T-helper 2 cell treated with Interferon-gamma antibody and Interleukin-4, amounts not matched to agents 100 ng/mL and 5 ng/mL, for 36 hours (primary cell): ENCODE results near the gene POU2F3. TPM values are rescaled to one million over a fixed set of nuclear protein-coding genes. Genes with fewer than 3 reads are reported as not detected.

Experiments
- intact Hi-C: fragments of 100-400 bp; cut with micrococcal nuclease; formaldehyde crosslinking; loops from one replicate; pipeline ENCODE4 v1.15.1; 2023
- total RNA-seq: library from RNA; stranded (reverse); gene quantifications from 2 replicates; pipeline ENCODE4 v1.2.3, GENCODE V29; 2022

Gene POU2F3
- total RNA-seq, 1 donor from 2014 or later: not detected

DNA sequence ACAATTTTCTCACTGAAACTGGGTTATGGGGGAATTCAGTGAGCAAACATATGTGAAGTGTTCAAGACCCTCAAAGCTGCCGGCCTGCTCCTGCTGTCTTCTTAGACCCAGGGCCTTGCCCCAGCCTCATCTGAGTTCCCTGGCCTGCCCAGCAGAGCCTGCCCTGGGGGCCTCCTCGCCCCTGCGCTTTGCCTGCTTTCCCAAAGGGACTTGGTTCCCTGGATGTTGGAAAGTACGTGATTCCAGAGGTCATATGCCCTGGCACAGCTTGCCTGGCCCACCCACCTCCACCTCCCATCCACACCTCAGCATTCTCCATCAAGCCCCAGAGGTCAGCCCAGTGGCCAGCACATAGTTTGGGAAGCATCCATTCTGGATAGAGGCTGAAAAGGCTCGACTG, 13.7 kb upstream of the POU2F3 start:
- intact Hi-C loops: no loop called here

DNA sequence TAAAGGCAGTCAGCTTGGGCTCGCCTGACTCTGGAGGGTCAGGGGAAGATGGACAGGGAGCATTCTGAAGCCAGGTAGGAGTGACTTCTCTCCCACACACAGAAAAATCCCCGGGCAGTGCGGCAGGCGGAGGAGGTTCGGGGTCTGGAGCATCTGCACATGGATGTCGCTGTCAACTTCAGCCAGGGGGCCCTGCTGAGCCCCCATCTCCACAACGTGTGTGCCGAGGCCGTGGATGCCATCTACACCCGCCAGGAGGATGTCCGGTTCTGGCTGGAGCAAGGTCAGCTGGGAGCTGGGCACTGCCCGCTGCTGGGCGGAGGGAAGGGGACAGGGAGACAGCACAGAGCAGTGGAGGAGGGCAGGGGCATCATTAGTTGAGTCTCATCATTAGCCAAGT, 13.2 kb upstream of the POU2F3 start:
- intact Hi-C loops: no loop called here

DNA sequence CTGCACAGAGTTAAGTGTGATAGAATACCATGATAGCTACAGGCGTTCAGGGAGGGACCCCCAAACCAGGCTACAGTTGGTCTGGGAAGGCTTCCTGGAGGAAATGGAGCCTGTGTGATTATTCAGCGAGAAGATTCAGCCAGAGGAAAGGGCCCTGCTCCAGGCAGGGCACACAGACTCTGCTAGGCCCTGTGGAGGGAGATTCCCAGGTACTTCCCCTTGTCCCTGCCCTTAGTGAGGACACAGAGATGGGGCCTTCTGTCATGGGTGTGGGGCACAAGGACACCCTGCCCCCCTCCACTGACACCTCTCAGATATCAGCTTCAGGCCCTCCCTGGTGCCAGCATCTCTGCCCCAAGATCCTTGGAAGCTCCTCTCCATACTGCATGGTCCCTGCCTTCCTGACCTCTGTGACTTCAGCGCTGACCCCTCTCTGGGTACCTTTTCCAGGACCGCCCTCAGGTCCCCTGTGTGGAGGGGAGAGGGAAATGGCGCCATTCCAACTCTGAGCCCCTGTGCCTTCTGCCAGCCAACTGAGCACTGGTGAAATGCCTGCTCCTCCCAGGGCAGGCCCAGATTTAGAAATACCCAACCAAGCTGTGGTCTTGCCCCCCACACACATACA, 12.6 kb upstream of the POU2F3 start:
- intact Hi-C loops: no loop called here

DNA sequence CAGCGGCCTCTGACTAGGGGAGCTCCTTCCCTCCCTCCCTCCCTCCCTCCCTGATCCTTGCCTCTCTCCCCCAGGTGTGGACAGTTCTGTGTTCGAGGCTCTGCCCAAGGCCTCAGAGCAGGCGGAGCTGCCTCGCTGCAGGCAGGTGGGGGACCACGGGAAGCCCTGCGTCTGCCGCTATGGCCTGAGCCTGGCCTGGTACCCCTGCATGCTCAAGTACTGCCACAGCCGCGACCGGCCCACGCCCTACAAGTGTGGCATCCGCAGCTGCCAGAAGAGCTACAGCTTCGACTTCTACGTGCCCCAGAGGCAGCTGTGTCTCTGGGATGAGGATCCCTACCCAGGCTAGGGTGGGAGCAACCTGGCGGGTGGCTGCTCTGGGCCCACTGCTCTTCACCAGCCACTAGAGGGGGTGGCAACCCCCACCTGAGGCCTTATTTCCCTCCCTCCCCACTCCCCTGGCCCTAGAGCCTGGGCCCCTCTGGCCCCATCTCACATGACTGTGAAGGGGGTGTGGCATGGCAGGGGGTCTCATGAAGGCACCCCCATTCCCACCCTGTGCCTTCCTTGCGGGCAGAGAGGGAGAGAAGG, 11.1 kb upstream of the POU2F3 start:
- intact Hi-C loops: loop anchor here (1.0 kb wide), 1 partner anchor 57 kb away; no protein-coding TSS in a partner anchor

DNA sequence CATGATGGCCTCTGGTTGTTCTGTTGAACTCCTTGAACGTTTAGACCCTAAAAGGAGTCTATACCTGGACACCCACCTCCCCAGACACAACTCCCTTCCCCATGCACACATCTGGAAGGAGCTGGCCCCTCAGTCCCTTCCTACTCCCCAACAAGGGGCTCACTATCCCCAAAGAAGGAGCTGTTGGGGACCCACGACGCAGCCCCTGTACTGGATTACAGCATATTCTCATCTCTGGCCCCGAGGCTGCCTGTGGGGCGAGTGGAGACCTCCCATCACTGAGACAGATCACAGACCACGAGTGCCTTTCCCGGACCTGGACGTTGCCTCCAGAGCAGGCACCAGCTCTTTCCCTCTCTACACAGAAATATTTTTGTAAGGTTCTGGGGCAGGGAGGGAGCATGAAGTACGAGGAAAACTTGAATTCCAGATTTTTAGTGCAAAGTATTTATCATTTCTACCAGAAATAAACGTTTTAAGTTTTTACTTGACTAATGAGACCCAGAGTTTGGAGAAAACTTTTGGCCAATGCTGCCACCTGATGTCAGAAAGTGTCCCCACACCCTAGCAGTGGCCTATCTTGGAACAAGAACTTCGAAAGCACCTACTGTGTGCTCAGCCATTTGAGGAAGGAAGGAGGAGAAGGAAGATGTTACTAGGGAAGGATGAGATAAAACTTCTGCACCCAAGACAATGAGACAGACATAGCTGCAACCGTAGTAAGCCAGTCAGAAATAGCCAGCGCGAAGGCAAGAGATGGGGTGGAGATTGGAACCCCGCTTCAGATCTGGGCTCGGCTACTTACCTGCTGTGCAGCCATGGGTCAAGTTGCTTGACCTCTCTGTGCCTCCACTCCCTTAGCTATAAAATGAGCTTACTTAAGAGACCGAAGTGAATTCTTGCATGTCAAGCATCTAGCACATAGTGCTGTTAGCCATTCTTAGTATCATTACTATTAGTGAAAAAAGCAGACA, 10.2 kb upstream of the POU2F3 start:
- intact Hi-C loops: loop anchor here (1.0 kb wide), 1 partner anchor 57 kb away; no protein-coding TSS in a partner anchor

DNA sequence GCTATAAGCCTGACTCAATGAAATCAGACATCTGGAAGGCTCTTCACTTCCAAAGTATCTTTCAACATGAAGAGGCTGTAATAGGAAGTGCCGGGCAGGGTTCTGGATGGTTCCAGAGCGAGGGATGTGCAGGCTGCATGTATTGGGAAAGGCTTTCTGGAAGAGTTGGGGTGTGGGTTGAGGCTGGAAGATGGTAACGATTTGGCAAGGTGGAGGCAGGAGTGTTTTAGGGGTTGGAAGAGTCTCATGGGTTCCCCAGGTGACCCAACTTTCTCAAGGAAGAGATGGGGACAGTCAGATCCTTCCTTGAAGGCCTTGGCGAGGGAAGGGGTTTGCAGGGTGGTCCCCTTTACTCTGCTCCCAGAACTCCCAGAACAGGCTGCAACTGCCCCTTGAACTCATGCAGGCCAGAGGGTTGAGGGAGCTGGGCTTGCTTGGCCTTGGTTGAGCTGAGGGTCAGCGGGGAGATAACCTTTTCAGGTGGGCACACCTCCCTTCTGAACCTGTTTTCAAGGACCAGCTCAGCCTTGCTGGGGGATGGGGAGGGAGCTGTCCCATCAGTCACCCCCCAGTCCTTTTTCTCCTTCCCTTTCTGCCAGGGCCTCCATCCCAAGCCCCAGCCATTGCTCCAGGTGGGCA, 9.4 kb upstream of the POU2F3 start:
- intact Hi-C loops: no loop called here

DNA sequence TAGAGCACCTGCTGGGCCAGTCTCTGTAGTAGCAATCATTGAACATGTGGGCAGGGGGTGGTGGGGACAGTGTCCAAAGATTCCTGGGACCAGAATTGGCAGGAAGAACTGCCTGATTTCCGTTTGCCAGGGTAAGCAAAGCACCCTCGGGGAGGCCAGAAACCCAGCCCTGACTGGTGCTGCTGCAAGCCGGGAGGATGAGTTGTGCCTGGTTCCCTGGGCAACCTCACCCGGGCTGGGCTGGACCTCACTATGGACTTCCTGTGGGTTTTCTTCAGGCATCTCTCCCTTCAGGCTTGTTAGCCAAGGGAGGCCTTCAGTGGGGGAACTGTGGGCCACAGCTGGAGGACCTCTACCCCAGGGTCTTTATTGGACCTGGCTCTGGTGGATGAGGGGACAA, 8.0 kb upstream of the POU2F3 start:
- intact Hi-C loops: no loop called here

DNA sequence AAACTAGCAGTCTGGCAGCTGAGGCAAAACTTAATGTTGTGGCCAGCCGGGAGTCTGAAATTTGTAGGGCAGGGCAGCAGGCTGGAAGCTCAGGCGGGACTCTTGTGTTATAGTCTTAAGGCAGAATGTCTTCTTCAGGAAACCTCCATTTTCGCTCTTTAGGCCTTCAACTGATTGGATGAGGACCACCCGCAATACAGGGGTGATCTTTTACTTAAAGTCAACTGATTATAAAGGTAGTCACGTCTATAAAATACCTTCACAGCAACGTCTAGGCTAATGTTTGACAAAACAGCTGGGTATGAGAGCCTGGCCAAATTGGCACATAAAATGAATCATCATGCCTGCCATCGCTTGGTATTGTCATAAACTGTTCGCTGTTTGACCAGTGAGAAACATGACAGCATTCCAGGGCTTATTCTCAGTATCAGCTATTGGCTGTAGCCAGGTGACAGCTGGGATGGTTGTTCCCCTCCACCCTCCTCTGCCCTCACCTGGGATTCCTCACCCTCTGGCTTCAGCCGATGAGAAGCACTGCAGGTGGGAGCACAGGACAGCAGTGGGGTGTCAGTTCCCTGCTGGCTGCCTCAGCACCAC, 6.6 kb upstream of the POU2F3 start:
- intact Hi-C loops: no loop called here

DNA sequence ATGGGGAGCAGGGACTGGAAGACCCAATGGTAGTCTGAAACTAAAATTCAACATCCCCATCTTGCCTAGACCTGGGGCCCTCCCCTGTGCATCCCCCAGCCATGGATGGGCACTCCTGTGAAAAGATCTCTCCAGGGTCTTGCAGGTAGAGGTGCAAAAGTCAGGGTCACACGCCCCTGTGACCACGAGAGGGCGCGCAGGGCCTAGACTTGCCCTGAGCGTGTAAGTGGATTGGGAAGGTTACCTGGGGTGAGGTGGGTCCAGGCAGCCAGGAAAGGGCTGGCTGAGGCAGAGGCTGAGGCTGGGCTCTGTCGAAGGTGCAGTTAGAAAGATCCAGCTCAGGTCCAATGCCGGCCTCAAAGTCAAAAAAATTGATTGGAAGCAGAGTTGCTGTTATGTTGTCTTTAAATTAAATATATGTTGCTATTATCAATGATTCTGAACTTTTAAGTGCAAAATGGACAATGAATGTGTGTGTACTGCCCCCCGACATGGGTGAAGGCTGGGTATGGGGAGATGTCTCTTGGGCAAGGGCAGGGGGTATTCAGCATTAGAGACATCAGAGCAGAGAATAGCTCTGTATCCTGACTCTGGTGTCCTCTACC, 4.8 kb upstream of the POU2F3 start:
- intact Hi-C loops: loop anchor here (1.0 kb wide), 1 partner anchor 68 kb away; no protein-coding TSS in a partner anchor

DNA sequence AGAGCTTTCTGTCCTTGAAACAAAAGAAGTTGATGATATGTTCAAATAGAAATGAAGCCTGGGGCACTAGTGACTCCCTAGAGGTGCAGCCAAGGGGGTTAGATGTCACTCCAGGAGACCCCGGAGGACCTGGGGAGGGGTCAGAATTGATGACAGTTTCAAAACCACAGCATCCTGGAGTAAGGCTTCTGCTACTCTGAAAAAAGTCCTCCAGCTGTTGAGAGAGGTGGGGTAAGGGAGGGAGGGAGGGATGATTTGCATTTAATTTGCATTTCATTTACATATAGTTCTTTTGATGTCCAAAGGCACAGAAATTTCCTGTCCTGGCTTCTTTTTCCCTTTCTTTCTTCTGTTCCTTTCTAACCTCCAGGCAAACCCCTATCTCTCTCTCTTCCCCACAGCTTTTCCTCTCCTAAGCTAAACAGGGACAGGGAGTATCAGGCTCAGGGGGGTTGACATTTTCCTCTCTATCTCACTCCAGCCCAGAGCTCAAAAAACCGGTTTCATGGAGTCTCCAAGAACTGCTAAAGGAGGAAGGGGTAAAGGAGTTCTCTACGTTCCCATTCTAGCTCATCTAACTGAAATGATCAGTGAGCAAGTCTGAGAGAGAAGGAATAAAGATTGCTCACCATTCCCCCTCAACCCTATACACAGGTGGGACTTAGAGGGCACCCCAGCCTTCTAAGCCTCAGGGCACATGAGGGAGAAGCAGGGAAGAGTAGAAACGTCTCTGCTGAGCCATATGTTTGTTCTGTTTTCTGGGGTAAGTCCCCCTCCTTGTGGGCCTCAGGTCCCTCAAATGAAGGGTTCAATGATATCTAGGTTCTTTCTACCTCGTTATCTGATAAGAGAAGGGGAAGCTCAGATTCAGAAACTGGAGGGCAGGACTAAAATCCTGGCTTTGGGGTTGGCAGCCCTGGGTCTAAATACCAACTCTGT, 3.5 kb upstream of the POU2F3 start:
- intact Hi-C loops: no loop called here

DNA sequence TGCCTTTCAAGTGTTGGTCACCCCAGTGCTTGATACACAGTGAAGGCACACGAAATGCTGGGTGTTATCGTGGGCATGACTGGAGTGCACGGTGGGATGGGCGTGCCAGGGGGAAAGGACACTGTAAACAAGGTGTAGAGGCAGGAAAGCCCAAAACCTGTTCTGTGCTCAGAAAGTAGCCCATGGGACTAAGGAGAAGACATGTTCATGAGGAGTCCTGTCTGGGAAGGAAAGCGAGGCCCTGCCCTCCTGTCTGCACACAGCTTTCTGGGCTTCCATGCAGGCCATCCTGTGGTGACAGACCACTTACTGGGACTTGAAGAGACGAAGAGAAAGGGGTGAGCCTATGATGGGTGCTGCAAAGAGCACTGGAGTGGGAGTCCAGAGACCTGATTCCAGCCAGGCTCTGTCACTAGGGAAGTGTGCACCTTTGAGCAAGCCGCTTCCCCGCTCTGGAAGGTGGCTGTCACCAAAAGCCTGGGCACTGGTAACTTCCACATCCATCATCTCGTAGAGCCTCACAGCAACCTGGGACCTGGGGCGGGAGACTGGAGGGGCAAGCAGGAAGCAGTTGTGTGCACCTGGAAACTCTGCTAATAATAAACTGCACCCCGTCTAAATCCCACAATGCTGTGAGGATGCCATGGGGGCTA, 846 bp upstream of the POU2F3 start:
- intact Hi-C loops: no loop called here

DNA sequence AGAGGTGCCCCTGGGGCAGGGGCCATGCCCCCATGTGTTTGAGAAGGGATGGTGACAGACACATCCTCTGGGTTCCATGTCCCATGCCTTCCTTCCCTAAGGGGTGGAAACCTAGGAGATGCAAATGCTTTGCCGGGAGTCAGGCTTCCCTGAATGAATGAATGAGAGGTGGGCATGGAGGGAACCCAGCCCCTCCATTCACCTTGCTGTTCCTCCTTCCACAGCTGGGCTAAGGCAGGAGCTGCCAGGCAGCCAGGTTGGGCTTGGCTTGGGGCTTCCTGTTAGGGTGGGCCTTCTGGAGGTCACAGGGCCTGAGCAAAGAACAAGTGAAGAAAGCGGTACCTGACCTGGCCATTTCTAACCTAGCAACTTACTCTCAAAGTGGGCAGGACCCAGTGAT, 926 bp downstream of the POU2F3 start:
- intact Hi-C loops: no loop called here

DNA sequence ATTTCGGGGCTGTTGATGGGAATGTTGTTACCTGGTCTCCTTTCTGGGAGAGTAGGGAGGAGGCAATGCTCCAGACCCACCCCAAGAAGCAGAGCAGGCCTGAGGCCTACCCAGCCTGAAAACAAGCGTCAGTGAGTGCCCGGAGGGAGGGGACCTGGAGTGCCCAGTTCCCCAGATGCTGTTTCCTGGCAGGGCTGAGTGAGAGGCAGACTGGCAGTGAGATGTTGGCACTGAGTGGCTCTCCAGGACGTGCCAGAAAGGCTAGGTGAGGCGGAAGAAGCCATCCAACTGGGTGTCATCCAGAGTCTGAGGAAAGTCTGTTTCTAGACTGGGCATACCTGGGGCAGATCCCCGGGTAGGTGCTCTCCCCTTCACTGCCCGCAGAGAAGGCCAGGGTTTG, 1.3 kb downstream of the POU2F3 start:
- intact Hi-C loops: no loop called here

DNA sequence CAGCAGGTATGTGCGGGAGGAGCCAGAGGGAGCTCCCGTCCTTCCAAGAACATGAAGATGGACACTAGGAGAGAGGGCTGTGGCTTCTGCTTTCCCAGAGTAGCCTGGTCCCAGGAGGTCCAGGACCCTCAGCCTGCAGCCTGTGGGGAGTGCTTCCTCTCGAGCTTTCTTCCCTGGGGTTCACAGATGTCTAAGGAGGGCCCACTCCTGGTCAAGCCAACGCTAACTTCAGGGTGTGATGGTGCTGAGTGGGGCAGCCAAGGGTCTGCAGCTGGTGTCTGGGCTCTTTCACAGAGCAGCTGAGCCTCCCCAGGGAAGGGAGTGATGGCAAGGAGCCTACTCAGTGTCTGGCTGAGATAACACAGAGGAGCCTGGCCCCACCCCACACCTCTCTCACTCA, 3.3 kb downstream of the POU2F3 start:
- intact Hi-C loops: no loop called here

DNA sequence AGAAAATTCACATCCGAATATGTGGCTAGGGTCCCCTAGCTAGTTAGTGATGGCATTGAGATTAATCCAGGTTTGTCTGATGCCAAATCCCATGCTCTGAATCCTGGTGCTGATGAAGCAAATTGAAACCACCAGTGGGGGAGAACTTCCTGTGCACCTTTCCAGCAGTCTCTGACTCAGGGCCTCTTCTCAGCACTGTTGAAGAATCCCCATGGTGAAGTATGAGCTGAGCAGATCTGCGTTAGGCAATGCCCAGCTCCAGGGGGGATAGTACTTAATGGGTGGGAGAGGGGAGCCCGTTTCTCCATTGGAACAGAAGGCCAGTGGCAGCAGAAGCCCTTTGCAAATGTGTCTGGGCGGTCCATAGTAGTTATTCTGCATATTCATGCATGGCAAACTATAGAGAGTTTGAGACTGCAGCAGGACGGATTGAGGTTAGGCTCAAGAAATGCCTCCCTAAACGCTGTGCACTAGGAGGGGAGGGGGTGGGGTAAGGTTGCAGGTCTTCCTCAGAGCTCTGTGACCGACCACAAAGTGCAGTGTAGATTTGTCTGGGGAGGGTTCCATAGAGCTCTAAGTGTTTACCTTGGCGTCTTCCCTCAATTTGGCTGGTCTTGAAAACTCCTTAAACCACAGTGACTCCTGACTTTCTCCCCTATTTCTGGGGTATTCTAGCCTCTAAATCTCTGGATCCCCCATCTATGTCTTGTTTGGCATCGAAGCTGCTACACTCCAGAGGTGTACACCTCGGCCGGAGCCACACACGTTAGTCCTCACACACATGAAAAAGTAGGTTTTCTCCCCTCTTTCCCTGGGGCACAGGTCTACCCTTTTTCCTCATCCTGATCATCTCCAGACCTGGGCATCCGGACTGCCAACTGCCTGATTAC, 4.8 kb downstream of the POU2F3 start:
- intact Hi-C loops: loop anchor here (5.0 kb wide), 1 partner anchor 98 kb away; no protein-coding TSS in a partner anchor

DNA sequence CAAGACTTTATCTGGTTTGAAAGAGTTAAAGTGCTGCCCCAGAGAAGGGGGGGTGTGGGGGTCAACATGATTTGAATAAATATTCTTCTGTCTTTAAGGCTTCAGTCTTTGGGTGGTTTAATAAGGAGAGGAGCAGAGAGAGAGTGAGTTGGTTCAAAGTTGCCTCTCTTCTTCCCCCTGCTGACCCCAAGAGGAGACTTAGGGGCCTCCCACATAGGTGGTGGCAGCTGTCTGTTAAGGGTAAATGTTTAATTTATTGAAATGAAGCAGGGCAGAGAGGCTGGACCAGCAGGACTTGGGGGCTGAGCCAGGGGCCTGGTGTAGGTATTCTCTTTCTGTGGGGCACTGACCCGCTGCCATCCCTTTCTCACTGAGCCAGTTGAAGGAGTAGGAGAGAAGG, 5.5 kb downstream of the POU2F3 start:
- intact Hi-C loops: loop anchor here (5.0 kb wide), 1 partner anchor 97 kb away; no protein-coding TSS in a partner anchor

DNA sequence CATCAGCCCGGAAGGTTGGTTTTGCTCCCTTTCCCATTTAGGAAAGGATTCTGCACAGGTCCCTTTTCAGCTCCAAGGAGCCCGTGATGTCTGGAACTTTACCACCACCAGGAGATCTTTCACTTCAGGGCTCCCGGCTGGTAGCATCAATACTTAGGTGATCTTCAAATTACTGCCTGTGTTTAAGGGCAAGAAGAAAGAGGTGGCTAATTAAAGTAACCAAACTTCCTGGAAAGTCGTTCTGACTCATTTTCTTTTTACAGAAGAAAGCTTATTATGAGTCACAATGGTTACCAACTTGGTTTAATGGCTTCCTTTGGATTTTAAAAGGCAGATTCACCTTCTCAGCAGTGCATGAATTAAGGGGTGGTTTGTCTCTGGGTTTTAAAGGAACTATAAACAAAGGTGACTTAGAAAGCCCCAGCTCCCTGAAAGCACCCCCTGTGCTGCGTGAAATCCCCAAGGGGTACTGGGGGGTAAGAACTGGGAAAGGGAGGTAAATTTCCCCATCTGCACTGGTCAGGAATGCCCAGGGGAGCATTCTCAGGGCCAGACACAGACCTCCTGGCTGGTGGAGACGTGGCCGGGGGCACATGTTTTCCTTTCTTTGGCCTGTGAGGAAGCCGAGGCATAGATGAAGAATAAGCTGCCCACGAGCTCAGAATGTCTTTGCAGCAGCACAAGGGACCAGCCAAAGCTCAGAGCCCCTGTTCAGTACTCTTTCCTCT, 8.8 kb downstream of the POU2F3 start:
- intact Hi-C loops: loop anchor here (5.0 kb wide), 1 partner anchor 94 kb away; no protein-coding TSS in a partner anchor
